ENCODE measurements around the gene DNASE1L2. TPM values are rescaled to one million over a fixed set of nuclear protein-coding genes. Genes with fewer than 3 reads are reported as not detected.
"Not testable (repeated sequence)": the region's sequence is repeated elsewhere in the genome, so short reads cannot be mapped to it uniquely, and the experiment has no call there.

Gene DNASE1L2
- total RNA-seq, 1 donor from 2014 or later, result 0.39 TPM

DNA sequence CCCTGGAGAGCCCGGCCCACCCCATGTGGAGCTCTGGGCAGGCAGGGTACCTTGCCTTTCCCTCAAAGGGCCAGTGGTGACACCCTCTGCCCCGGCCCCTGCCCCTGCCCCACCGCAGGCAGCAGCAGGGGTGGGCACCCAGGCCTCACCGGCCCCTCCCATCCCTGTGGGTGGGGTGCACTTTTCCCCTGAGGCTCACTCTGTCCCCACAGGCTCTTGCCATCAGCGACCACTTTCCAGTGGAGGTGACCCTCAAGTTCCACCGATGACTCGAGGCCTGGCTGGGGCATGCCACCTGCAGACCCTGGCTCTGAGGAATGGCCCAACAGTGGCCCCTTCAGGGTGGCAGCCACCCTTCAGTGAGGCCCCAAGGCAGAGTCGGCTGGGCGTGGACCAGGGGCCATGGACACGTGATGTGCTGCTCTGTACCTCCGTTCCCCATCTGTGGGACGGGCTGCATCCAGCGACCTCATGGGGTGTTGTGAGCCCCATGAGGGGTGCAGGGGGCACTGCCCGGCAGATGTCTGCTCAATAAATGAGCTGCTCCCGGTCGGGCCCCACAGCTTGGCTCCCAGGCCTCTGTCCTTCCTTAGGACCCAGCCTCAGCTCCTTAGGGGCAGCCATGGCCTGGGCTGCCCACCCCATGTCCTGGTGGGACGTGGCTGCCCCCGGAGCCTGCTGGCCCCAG is 2.0 kb downstream of the DNASE1L2 start:
- no peak for DNase-seq (ENCODE audit: low spot score)

DNA sequence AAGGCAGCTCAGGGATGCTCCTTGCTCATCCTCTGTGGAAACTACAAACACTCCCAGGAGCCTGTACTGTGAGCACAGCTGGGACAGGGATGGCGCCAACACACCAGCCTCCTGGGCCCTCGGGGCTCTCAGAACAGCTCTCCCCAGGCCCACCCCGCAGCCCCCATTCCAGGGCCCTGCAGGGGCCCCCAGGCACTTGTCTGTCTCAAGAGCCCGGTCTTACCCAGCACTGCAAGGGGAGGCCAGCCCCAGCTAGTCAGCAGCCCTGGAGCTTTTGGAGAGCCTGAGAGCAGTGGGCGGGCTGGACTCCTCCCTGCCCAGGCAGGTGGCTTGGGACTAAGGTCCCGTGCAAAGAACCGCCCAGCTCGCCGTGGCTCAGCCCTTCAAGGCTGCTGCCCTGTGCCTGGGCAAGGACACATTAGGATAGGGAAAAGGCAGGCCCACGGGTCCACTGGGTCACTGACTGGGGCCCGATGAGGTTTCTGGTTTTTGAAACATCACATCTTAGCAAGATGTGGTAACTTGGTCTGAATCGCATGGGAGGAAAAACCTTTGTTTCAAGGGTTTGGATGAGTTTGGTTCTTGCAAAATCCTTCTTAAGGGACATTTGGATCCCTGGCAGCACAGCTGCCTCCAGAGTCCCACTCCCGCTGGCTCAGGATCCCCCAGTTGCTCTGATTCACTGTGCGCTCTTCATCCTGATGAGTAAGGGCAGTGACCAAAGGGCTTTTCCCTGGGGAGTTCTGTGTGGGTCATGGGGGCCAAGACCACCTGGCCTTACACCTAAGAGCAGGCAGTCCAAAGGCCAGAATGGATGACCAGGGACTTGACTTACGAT is 2.8 kb downstream of the DNASE1L2 start:
- no peak for DNase-seq (ENCODE audit: low spot score)

DNA sequence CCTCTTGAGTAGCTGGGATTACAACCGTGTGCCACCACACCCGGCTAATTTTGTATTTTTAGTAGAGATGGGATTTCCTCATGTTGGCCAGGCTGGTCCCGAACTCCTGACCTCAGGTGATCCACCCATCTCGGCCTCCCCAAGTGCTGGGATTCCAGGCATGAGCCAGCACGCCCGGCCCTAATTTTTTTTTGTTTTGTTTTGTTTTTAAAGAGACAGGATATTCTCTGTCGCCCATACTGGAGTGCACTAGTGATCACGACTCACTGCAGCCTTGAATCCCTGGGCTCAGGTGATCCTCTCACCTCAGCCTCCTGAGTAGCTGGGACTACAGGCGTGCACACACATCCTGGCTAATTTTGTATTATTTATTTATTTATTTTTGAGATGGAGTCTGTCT is 4.1 kb downstream of the DNASE1L2 start:
- DNase-seq (ENCODE audit: low spot score), result not testable (repeated sequence)

DNA sequence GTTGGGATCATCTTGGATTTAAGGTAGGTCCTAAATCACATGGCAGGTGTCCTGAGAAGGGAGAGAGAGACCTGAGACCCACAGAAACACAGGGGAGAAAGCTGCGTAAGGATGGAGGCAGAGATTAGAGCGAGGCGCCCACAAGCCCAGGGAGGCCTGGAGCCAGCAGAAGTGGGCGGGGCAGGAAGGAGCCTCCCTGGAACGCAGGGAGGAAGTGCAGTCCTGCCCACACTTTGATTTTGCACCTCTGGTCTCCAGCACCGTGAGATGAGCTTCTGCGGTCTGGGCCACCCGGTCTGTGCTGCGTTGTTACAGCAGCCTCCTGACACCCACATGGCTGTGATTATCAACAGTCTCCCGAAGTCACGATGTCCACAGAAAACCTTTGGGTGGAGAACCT is 6.4 kb downstream of the DNASE1L2 start:
- no peak for DNase-seq (ENCODE audit: low spot score)

DNA sequence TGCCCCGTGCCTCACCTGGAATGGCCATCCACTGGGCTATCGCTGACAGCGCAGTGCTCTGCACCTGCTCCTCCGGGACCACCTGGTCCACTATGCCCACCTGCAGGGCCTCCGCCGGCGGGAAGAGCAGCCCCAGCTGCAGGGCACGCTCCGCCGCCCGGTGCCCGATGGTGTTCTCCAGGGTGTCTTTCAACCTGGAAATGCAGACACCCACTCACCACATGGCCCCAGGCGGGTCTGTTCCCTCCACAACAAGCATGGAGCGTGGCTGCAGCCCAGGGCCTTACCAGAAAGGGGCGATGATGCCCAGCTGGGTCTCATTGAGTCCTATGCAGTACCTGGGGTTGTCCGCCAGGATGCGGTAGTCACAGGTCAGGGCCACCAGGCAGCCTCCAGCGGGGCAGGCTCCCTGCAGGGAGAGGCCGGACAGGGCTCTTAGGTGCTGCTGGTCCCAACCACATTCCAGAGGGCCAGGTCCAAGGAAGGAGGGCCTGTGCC is 6.8 kb downstream of the DNASE1L2 start:
- no peak for DNase-seq (ENCODE audit: low spot score)

DNA sequence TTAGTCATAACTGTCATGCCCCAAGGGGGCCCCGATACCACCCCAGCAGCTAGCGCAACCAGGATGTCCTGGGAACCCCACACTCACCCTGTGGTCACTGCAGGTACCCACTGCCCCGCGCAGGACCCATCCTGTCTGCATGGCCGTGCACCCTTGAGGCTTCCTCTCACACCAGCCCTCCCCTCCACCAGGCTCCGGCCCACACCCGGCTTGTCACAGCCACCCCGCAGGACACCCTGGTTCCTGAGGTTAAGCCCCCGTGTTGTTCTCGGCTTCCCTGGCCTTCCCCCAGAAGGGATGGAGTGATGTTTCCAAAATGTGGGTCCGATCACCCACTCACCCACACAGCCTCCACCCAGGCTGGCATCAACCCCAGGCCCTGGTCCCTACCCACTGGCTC is 7.5 kb downstream of the DNASE1L2 start:
- DNase-seq (ENCODE audit: low spot score), result no peak

DNA sequence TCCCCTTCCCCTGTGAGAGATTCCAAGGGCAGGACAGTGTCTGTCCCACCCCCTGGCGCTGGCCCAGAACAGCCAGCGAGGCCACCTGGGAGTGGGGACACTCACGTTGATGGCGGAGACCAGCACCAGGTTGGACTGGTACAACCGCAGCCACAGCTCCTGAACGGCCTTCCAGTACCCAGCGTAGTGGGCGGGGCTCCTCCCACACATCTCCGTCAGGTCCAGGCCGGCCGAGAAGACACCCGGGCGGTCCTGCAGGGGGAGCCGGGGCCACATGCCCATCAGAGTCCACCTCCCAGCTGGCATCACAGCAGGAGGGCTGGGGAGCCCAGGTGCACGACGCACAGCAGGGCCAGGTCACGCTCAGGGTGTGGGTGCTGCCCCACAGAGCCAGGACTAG is 8.1 kb downstream of the DNASE1L2 start:
- no peak for DNase-seq (ENCODE audit: low spot score)

DNA sequence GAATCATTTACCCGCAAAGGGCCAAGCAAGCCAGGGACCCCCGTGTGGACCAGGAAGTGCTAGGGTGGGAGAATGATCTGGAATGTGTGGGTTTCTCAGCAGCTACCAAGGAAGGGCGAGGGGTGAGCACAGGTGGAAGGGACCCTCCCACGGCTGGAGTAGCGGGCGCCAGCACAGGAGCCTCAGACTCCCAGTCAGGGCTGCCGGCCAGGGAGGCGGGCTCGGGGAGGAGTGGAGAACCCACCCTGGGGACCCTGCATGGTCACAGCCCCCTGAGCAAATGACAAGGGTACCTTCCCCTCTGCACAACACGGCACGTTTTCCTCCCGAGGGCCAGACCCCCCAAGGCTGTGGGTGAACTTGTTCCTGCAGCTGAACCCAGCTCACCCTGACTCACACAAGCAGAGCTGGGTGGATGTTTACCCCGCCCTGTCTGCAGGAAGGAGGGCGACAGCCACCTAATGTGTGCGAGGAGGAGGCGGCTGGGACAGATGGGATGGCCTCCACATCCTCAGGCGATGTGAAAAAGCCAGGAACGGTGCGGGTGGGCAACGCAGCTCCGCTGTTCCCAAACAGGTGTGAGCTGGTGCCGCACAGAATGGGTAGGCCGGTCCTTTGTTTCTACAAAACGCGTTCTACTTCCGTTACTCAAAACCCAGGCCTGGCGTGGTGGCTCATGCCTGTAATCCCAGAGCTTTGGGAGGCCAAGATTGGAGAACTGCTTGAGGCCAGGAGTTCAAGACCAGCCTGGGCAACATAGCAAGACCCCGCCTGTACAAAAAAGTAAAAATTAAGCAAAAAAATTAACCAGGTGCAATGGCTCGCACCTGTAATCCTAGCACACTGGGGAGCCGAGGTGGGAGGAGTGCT is 8.9 kb downstream of the DNASE1L2 start:
- DNase-seq (ENCODE audit: low spot score), result no peak

DNA sequence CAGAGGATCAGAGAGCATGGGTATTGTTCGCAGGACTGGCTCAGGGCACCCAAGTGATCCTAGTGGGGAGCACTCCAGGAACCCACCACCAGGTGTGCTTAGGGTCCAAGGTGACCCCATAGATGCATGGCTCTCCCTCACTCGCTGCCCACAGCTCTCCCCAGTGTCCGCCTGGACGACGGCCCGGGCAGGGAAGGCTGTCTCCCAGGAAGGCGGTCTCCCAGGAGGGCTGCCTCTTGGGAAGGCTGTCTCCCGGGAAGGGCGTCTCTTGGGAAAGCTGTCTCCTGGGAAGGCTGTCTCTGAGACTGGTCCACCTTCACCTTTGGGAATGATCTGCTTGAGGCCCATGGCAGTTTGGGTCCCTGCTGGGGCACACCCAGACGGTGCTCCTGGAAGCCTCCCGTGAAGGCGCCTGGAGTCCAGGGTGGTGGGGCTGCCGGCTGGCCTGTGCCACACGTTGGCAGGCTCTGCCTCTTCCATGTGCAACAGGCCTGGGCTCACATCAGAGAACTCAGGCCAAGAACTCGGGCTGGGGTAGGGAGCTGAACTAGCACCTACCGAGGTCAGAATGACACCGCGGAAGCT is 10.1 kb downstream of the DNASE1L2 start:
- no peak for DNase-seq (ENCODE audit: low spot score)

DNA sequence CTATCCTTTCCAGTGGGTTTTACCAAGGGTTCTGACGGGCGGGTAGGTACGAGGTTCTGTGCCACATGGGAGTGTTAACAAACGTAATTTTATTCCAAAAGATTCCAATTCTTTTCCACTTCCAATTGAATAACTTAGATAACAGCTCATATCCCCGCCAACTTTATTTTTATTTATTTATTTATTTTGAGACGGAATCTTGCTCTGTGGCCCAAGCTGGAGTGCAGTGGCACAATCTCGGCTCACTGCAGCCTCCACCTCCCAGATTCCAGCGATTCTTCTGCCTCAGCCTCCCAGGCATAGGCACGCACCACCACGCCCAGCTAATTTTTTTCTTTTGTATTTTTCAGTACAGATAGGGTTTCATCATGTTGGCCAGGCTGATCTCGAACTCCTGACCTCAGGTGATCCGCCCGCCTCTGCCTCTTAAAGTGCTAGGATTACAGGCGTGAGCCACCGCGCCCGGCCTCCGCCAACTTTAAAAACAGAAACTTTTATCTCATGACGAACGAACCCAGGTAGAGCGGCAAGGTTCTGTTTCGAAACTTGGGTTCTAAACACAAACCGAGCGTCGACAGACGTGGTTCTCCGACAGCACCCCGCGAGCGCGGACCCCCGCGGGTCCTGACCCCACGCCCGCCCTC is 14.5 kb downstream of the DNASE1L2 start:
- DNase-seq (ENCODE audit: low spot score), result no peak

DNA sequence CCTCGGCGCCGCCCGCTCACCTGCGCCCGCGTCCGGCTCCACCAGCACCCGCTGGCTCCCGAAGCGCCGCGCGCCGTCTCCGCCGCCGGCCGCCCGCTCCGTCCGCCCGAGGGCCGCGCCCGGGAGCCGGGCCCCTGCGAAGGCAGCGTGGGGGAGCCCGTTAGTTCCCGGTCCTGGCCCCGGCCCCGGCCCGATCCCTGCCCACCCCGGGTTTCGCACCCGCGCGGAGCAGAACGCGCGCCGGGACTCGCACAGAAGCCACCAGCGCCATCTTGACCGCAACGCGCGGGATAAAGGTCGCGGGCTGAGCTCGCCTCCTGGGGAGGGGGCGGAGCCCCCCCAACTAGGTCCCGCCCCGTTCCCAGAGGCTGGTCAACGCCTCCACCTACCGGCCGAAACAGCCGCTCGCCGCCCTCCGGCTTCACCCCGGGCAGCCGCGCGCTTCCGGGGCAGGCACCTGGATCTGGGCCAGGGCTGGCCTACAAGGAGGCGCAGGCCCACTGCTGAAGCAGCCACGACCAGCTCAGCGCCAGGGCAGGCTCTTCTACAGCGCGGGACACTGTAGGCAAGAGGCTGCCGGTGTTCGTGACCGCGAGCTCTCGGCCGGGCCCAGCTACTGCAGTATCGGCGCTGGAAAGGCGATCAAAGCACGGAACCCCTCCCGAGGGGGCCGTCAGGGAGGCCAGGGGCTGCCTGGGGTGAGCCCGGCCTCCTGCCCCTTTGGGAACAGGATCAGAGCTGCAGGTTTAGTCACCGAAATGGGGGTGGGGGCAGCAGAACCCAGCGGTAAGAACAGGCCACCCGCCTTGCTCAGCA is 15.3 kb downstream of the DNASE1L2 start, which contains the start of gene ECI1:
Gene ECI1 (minus strand): TSS at position 292 of the 816 bp plus-strand sequence. CDS start 21 bp downstream, at position 271.
- DNase-seq (ENCODE audit: low spot score), result peak; percentile 99

DNA sequence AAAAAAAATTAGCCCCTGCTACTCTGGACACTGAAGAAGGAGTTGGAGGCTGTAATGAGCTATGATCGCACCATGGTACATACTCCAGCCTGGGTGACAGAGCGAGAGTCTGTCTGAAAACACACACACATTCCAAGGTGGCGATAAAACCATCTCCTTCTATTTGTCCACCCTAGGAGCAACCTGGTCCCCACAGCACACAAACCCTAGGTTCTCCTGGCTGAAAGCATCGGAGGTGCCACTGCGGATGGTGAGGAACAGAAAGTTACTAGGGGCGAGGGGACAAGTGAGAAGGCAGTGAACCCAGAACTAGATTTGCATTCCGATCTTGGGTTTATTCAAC is 16.5 kb downstream of the DNASE1L2 start:
- no peak for DNase-seq (ENCODE audit: low spot score)

DNA sequence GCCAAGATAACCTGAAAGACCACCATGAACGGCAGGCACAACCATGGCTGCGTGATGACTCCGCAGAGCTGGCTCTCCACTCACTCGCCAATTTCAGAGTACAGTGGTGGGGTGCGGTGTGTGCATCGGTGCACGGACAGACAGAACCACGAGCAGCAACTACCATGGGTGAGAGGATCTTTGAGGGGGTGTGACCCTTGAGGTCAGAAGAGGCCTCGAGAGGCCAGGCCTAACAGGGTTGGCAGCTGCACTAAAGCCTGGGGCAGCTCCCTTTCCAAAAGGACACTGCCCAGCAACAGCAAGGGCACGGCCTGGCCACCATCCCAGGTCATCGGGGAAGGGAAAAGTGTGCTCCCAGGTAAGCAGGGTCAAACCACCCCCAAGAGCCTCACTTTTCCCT is 17.0 kb downstream of the DNASE1L2 start:
- DNase-seq (ENCODE audit: low spot score), result no peak

DNA sequence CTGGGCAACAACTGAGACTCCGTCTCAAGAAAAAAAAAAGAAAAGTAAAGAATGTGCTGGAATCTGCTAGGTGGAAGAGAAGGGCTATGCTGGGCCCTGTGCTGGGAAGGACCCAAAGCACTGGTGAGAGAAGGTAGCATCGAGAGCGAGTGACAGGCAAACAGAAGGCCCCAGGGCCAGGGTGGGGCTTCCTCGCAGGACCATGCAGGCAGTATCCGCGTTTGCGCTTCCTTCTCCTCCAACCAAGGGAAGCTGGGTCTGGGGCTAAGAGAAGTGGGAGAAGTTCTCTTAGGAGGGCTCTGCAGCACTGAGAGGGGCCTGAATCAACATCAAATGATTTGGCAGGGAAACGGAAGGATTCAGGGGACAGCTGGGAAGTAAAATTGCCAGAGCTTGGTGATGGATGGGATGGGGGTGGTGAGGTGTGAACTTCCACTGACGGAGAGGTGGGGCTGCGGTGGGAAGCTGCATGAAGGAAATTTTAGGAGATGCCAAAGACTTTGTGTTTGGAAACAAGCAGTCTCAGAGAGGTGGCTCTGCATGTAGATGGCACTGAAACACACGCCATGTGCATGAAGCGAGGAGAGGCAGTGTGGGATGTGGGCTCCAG is 20.4 kb downstream of the DNASE1L2 start:
- DNase-seq (ENCODE audit: low spot score), result no peak

DNA sequence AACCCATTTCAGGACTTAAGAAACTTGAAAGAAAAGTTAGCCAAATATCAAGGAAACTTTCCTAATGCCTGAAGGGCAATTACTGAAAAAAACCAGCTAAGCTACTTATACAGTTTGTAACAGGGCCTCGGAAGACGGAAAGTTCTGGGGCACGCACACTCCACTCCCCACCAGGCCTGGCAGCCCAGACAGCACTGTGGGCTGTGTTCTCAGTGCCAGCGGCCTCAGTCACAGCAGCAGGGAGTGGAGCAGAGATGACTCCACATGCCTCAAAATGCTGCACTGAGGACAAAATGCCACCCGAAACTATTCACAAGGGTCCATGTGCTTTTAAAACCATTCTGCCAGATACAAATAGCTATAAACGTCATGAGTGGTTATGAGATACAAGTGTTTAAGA is 21.5 kb downstream of the DNASE1L2 start:
- no peak for DNase-seq (ENCODE audit: low spot score)

DNA sequence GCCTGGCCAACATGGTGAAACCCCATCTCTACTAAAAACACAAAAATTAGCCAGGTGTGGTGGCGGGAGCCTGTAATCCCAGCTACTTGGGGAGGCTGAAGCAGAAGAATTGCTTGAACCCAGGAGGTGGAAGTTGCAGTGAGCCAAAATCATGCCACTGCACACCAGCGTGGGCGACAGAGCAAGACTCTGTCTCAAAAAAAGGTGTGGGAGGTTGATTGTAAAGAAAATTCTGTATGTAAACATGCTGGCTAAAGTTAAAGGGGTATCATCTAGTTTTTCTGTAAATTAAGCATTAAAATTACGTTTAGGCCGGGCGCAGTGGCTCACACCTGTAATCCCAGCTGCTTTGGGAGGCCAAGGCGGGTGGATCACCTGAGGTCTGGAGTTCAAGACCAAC is 22.3 kb downstream of the DNASE1L2 start:
- DNase-seq (ENCODE audit: low spot score), result not testable (repeated sequence)

DNA sequence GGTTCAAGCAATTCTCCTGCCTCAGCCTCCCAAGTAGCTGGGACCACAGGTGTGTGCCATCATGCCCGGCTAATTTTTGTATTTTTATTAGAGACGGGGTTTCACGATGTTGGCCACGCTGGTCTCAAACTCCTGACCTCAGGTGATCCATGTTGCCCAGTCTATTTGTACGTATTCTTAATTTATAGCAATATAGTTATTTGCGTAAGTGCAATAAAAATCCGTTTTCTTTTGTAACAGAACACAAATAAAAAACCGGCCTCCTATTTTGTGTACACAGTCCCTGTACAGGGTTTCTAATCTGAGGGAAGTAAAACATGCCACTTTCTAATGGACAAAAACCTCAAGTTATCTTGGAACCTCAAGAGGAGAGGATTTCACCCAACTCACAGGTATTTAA is 24.0 kb downstream of the DNASE1L2 start:
- DNase-seq (ENCODE audit: low spot score), result no peak

DNA sequence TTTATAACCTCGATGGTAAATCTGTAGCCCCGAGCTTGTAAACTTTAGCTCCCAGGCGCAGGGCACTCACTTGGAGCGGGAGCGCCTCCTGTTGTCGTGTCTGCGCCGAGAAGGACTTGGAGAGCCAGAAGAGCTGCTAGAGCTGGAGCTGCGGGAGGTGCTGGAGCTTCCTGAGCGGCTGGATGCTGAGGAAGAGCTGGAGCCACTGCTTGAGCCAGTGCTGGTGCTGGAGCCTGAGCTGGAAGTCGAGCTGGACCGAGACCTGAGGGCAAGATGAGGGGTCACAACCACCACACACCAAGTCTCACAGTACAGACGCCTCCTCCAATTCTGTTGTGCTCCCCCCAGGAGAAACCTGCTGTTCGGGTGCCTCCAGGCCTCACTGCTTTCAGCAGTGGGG is 26.8 kb downstream of the DNASE1L2 start:
- not testable (repeated sequence) for DNase-seq (ENCODE audit: low spot score)

DNA sequence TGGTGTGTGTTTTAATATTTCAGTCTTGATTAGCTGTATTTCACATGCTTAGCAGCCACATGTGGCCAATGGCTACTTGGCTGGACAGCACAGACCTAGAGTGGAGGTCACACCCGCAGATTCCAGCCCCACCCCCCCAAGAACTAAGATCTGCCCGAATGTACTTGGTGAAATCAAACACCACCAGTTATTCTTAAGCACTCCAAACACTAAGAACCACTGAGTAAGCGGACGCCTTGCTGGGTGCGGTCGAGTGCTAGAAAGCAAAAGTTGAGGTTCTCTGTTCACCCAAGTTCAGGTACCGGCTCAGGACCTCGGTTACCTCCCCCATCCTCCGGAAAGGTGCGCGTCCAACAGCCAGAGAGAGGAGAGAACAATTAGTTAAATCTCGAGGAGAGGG is 30.6 kb downstream of the DNASE1L2 start:
- DNase-seq (ENCODE audit: low spot score), result not testable (repeated sequence)
